OCI-LY7 (cell line): ENCODE measurements around the gene VPS13D. TPM values are rescaled to one million over a fixed set of nuclear protein-coding genes. Genes with fewer than 3 reads are reported as not detected.
"Not testable (repeated sequence)": the region's sequence is repeated elsewhere in the genome, so short reads cannot be mapped to it uniquely, and the experiment has no call there.

Experiments
- BruUV-seq: library from RNA; stranded (reverse); fragments of 400-500 nt; replicated peaks from 2 replicates; lab custom pipeline; 2021; lab: Mats Ljungman, UMichigan
- CTCF ChIA-PET: fragments of 300-600 bp; sonication (Branson Sonifier 250); formaldehyde crosslinking; loops from one replicate; lab custom pipeline; 2022; ENCODE audit warnings: antibody characterized with exemption; ENCODE audit not compliant: unreplicated experiment; lab: Charles Lee
- POLR2A ChIA-PET: fragments of 300-600 bp; sonication (Branson Sonifier 250); formaldehyde crosslinking; loops from one replicate; lab custom pipeline; 2022; ENCODE audit warnings: antibody characterized with exemption; lab: Charles Lee
- DNase-seq: peaks from one replicate; pipeline ENCODE4 v3.0.0-alpha.2; 2015; ENCODE audit warnings: low spot score
- H2AFZ ChIP-seq: fragments of 200-600 bp; sonication (generic), shearing (Covaris generic); 2 replicates; pipeline ENCODE4 v1.6.1; 2014; ENCODE audit warnings: mild to moderate bottlenecking, antibody characterized with exemption, low read length, moderate library complexity
- H3K27ac ChIP-seq: fragments of 200-600 bp; sonication (generic); 2 replicates; pipeline ENCODE4 v1.5.1; 2014; ENCODE audit warnings: mixed run types, low read depth, mild to moderate bottlenecking, moderate library complexity, low read length, inconsistent platforms; ENCODE audit not compliant: poor library complexity, severe bottlenecking
- H3K36me3 ChIP-seq: fragments of 200-600 bp; sonication (generic); 2 replicates; pipeline ENCODE4 v1.6.1; 2014; ENCODE audit warnings: mild to moderate bottlenecking, antibody characterized with exemption, low read length, moderate library complexity, mixed read lengths; ENCODE audit not compliant: insufficient read depth
- H3K4me1 ChIP-seq: fragments of 200-600 bp; sonication (generic); 2 replicates; pipeline ENCODE4 v1.5.1; 2014; ENCODE audit warnings: mild to moderate bottlenecking, low read length; ENCODE audit not compliant: insufficient read depth, poor library complexity, severe bottlenecking
- H3K4me2 ChIP-seq: fragments of 200-600 bp; sonication (generic); 2 replicates; pipeline ENCODE4 v1.6.1; 2014; ENCODE audit warnings: mild to moderate bottlenecking, low read length
- H3K4me3 ChIP-seq: fragments of 200-600 bp; sonication (generic); 2 replicates; pipeline ENCODE4 v1.5.1; 2014; ENCODE audit warnings: mild to moderate bottlenecking, low read depth, low read length; ENCODE audit not compliant: poor library complexity, severe bottlenecking
- H3K79me2 ChIP-seq: fragments of 200-600 bp; sonication (generic); 2 replicates; pipeline ENCODE4 v1.6.1; 2016; ENCODE audit warnings: low read depth, mild to moderate bottlenecking, low read length, moderate library complexity, mixed read lengths; ENCODE audit not compliant: insufficient read depth
- H3K9me2 ChIP-seq: fragments of 200-600 bp; sonication (generic); 2 replicates; pipeline ENCODE4 v1.6.1; 2016; ENCODE audit warnings: mild to moderate bottlenecking, low read length, mixed read lengths; ENCODE audit not compliant: insufficient read depth
- H3K9me3 ChIP-seq: fragments of 200-600 bp; sonication (generic); 2 replicates; pipeline ENCODE4 v1.6.1; 2014; ENCODE audit warnings: mild to moderate bottlenecking, mixed run types, low read length, mixed read lengths
- H4K20me1 ChIP-seq: fragments of 200-600 bp; sonication (generic); 2 replicates; pipeline ENCODE4 v1.6.1; 2014; ENCODE audit warnings: mild to moderate bottlenecking, antibody characterized with exemption, low read length, moderate library complexity, mixed read lengths; ENCODE audit not compliant: insufficient read depth
- EZH2phosphoT487 ChIP-seq: fragments of 200-600 bp; sonication (generic); IDR thresholded peaks from 2 replicates; pipeline ENCODE4 v1.6.1; 2018; ENCODE audit warnings: low read depth, borderline replicate concordance, mild to moderate bottlenecking, mixed run types, antibody characterized with exemption, low read length, moderate library complexity, mixed read lengths
- intact Hi-C: fragments of 100-400 bp; cut with micrococcal nuclease; formaldehyde crosslinking; loops from one replicate; pipeline ENCODE4 v1.10.0; 2022; ENCODE audit not compliant: unreplicated experiment
- total RNA-seq, 2 experiments: library from RNA; depleted of rRNA in 1 of 2; stranded (reverse); fragments of >200 nt in 1 of 2; shearing (Covaris generic) in 1 of 2; gene quantifications; 2 replicates each; pipeline ENCODE4 v1.2.3, GENCODE V29; 2014 to 2022
- TF ChIP-seq, protein P1 (sequence below): fragments of 200-600 bp; sonication (generic); conservative IDR thresholded peaks from 2 replicates; pipeline ENCODE4 v1.5.1; 2014; ENCODE audit warnings: mild to moderate bottlenecking, antibody characterized with exemption, low read length, moderate library complexity, mixed read lengths

Gene VPS13D
- total RNA-seq, 2 experiments from 2014 or later = 23.9 to 39.2 TPM

- H3K27ac ChIP-seq = no peak overlapping the region
- ChIA-PET POLR2A (no interaction called here), CTCF (no interaction called here)
- H3K4me2 ChIP-seq = no peak overlapping the region
- no TSS peak for BruUV-seq
- peaks cover 40% of the 10 kb centered on the region; the same call in 1 of the 2 replicates for H3K36me3 ChIP-seq
- H3K9me2 ChIP-seq = no peaks in the 10 kb centered on the region
- TF ChIP-seq EZH2phosphoT487 = no peak
- TF ChIP-seq, protein P1, sequence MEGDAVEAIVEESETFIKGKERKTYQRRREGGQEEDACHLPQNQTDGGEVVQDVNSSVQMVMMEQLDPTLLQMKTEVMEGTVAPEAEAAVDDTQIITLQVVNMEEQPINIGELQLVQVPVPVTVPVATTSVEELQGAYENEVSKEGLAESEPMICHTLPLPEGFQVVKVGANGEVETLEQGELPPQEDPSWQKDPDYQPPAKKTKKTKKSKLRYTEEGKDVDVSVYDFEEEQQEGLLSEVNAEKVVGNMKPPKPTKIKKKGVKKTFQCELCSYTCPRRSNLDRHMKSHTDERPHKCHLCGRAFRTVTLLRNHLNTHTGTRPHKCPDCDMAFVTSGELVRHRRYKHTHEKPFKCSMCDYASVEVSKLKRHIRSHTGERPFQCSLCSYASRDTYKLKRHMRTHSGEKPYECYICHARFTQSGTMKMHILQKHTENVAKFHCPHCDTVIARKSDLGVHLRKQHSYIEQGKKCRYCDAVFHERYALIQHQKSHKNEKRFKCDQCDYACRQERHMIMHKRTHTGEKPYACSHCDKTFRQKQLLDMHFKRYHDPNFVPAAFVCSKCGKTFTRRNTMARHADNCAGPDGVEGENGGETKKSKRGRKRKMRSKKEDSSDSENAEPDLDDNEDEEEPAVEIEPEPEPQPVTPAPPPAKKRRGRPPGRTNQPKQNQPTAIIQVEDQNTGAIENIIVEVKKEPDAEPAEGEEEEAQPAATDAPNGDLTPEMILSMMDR = no peak
- H4K20me1 ChIP-seq = no peaks in the 10 kb centered on the region
- H2AFZ ChIP-seq = no peak overlapping the region
- intact Hi-C loops = no loop called here
- H3K4me3 ChIP-seq = no peak overlapping the region
- H3K4me1 ChIP-seq = no peaks in the 10 kb centered on the region
- H3K9me3 ChIP-seq = no peaks in the 10 kb centered on the region
- no peak for DNase-seq
- H3K79me2 ChIP-seq = no peaks in the 10 kb centered on the region
These were observed 94.6 kb downstream of the VPS13D start for GRCh38 chr1:12324423-12324822.

DNA sequence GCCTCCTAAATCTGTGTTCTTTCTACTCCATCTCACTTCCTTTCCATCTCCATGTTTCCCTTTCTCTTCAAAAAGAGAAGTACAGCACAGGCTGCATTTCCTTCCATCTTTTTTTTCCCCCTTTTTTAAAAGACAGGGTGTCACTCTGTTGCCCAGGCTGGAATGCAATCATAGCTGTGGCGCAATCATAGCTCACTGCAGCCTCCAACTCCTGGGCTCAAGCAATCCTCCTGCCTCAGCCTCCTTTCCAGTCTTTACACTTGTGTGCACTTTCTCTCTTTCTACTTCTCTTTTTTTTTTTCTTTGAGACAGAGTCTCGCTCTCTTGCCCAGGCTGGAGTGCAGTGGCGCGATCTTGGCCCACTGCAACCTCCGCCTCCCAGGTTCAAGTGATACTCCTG lies 95.1 kb downstream of the VPS13D start:
- BruUV-seq, POLR2A ChIA-PET, H3K79me2 ChIP-seq, CTCF ChIA-PET, H2AFZ ChIP-seq, H3K4me2 ChIP-seq, H3K9me3 ChIP-seq, H3K4me3 ChIP-seq, H3K4me1 ChIP-seq, H3K9me2 ChIP-seq, H4K20me1 ChIP-seq, intact Hi-C loops, DNase-seq, H3K27ac ChIP-seq: not testable (repeated sequence)
- H3K36me3 ChIP-seq = peaks cover 36% of the 10 kb centered on the region; the same call in 1 of the 2 replicates

- Histone ChIP-seq H3K36me3 (peaks cover 42% of the 10 kb centered on the region; the same call in 1 of the 2 replicates), H3K9me3 (no peaks in the 10 kb centered on the region), H3K27ac (no peak overlapping the region), H2AFZ (no peak overlapping the region), H3K79me2 (no peaks in the 10 kb centered on the region), H3K4me3 (no peak overlapping the region), H3K4me2 (no peak overlapping the region), H3K9me2 (no peaks in the 10 kb centered on the region), H4K20me1 (no peaks in the 10 kb centered on the region), H3K4me1 (no peaks in the 10 kb centered on the region)
- BruUV-seq = no TSS peak
- DNase-seq = no peak
- intact Hi-C loops = no loop called here
- ChIA-PET CTCF (no interaction called here), POLR2A (no interaction called here)
- no peak for TF ChIP-seq EZH2phosphoT487
- TF ChIP-seq, protein P1 = no peak
These were observed 97.2 kb downstream of the VPS13D start for GRCh38 chr1:12326986-12327385.
